Panc1 (cell line): ENCODE data around the gene OR6C1. TPM values are rescaled to one million over a fixed set of nuclear protein-coding genes. Genes with fewer than 3 reads are reported as not detected.
"Not testable (repeated sequence)": the region's sequence is repeated elsewhere in the genome, so short reads cannot be mapped to it uniquely, and the experiment has no call there.

Experiments
- ATAC-seq: fragments of 200-7000 bp; cut with Tn5 transposase; 2 replicates; pipeline ENCODE4 v1.9.1; 2020; ENCODE audit warnings: mild to moderate bottlenecking, moderate library complexity
- BruUV-seq: library from RNA; stranded (reverse); fragments of 400-500 nt; replicated peaks from 2 replicates; lab custom pipeline; 2021; lab: Mats Ljungman, UMichigan
- CTCF ChIA-PET: fragments of 300-600 bp; sonication (Branson Sonifier 250); formaldehyde crosslinking; loops from one replicate; lab custom pipeline; 2022; ENCODE audit warnings: antibody characterized with exemption; lab: Charles Lee
- POLR2A ChIA-PET: fragments of 300-600 bp; sonication (Branson Sonifier 250); formaldehyde crosslinking; loops from one replicate; lab custom pipeline; 2022; ENCODE audit warnings: antibody characterized with exemption; lab: Charles Lee
- DNase-seq: peaks from one replicate; pipeline ENCODE4 v3.0.0-alpha.2; 2010; ENCODE audit warnings: low read depth, low spot score
- H3K27ac ChIP-seq: 2 replicates; pipeline ENCODE4 v1.5.1; 2011; ENCODE audit warnings: mild to moderate bottlenecking, low read length, inconsistent platforms
- H3K27me3 ChIP-seq: fragments of 200-500 bp; sonication (Bioruptor generic); 2 replicates; pipeline ENCODE4 v1.6.0; 2014; ENCODE audit warnings: low read length, inconsistent platforms; ENCODE audit not compliant: control insufficient read depth, insufficient read depth
- H3K36me3 ChIP-seq: fragments of 200-500 bp; sonication (Bioruptor generic); 2 replicates; pipeline ENCODE4 v1.5.1; 2014; ENCODE audit warnings: inconsistent platforms, mild to moderate bottlenecking, low read length, moderate library complexity; ENCODE audit not compliant: control insufficient read depth, insufficient read depth
- H3K4me1 ChIP-seq: 2 replicates; pipeline ENCODE4 v1.5.1; 2011; ENCODE audit warnings: inconsistent platforms, mild to moderate bottlenecking, low read length, moderate library complexity; ENCODE audit not compliant: control insufficient read depth, insufficient read depth
- H3K4me3 ChIP-seq, 2 experiments: 2 replicates each; pipeline ENCODE4 v1.5.1; 2011 to 2012; ENCODE audit warnings: low read depth in 2 of 2, low read length in 2 of 2, mild to moderate bottlenecking in 2 of 2, inconsistent platforms in 1 of 2, moderate library complexity in 1 of 2
- H3K9me3 ChIP-seq: fragments of 200-500 bp; sonication (Bioruptor generic); 2 replicates; pipeline ENCODE4 v1.5.1; 2014; ENCODE audit warnings: low read depth, mild to moderate bottlenecking, inconsistent platforms, low read length, moderate library complexity; ENCODE audit not compliant: control insufficient read depth, insufficient read depth
- CTCF ChIP-seq: fragments of 450-650 bp; IDR thresholded peaks from 2 replicates; pipeline ENCODE4 v1.5.1; 2017; ENCODE audit warnings: mild to moderate bottlenecking
- POLR2AphosphoS5 ChIP-seq: IDR thresholded peaks from 2 replicates; pipeline ENCODE4 v1.6.1; 2012; ENCODE audit warnings: mild to moderate bottlenecking, low read depth, low read length, moderate library complexity
- SIN3A ChIP-seq: IDR thresholded peaks from 2 replicates; pipeline ENCODE4 v1.6.1; 2012; ENCODE audit warnings: low read depth, mild to moderate bottlenecking, low read length, moderate library complexity, borderline replicate concordance; ENCODE audit not compliant: insufficient read depth
- TCF7L2 ChIP-seq: IDR thresholded peaks from 2 replicates; pipeline ENCODE4 v1.6.1; 2011; ENCODE audit warnings: mild to moderate bottlenecking, low read depth, low read length, inconsistent platforms
- in situ Hi-C: cut with HindIII; loops from 2 replicates; pipeline ENCODE4 v1.10.0; 2016; ENCODE audit warnings: low sequenced_read_pairs, low pct_unique_long_range_greater_than_20kb
- intact Hi-C: fragments of 100-400 bp; cut with micrococcal nuclease; formaldehyde crosslinking; loops from one replicate; pipeline ENCODE4 v1.10.0; 2022; ENCODE audit not compliant: unreplicated experiment
- total RNA-seq: library from RNA; stranded (reverse); gene quantifications from one replicate; pipeline ENCODE4 v1.2.1, GENCODE V29; 2021; ENCODE audit not compliant: unreplicated experiment
- TF ChIP-seq, protein P1 (sequence below), 2 experiments: IDR thresholded peaks; 2 replicates each; pipeline ENCODE4 v1.6.1; 2011 to 2012; ENCODE audit warnings: low read depth in 2 of 2, control low read depth in 1 of 2, low read length in 1 of 2, mild to moderate bottlenecking in 1 of 2, moderate library complexity in 1 of 2; ENCODE audit not compliant: insufficient read depth in 1 of 2

Gene OR6C1
- total RNA-seq, 1 experiment from 2014 or later = not detected

DNA sequence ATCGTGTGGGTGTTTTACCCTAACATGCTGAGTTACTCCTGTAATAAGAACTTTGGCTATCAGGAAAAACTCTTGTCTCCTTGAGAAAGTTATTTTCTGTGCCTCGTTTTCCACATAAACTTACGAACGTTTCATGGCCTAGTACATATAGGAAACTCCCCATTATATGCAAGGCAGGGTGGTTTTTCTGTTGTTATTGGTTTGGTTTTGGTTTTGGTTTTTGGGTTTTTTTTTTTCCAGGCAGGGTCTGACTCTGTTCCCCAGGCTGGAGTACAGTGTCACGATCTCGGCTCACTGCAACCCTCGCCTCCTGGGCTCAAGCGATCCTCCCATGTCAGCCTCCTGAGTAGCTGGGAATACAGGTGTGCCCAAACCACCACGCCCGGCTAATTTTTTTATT, 21.9 kb downstream of the OR6C1 start:
- ChIA-PET POLR2A (no interaction called here), CTCF (no interaction called here)
- Histone ChIP-seq H3K9me3 (no peaks in the 10 kb centered on the region), H3K27ac (no peak overlapping the region), H3K4me3 (no peak overlapping the region), H3K4me1 (no peaks in the 10 kb centered on the region), H3K36me3 (no peaks in the 10 kb centered on the region), H3K27me3 (no peaks in the 10 kb centered on the region; the same call in 1 of the 2 replicates)
- intact Hi-C loops (no loop called here), in situ Hi-C loops (no loop called here)
- DNase-seq (no peak), ATAC-seq (no peak)
- no peak for TF ChIP-seq SIN3A
- BruUV-seq = no TSS peak

DNA sequence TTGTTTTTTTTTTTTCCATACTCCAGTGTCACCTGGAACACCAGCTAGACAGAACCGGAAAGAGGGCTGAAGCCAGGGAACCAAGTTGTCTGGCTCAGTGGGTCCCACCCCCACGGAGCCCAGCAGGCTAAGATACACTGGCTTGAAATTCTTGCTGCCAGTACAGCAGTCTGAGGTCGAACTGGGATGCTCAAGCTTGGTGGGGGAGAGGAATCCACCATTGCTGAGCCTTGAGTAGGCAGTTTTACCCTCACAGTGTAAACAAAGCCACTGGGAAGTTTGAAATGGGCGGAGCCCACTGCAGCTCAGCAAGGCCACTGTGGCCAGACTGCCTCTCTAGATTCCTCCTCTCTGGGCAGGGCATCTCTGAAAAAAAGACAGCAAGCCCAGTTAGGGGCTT, 41.2 kb downstream of the OR6C1 start:
- H3K9me3 ChIP-seq, H3K4me3 ChIP-seq, POLR2A ChIA-PET, H3K27ac ChIP-seq, ATAC-seq, BruUV-seq, H3K27me3 ChIP-seq, intact Hi-C loops, in situ Hi-C loops, DNase-seq, H3K36me3 ChIP-seq, CTCF ChIA-PET, H3K4me1 ChIP-seq: not testable (repeated sequence)

- Histone ChIP-seq H3K4me1 (no peaks in the 10 kb centered on the region), H3K4me3 (no peak within 1 kb of the TSS), H3K27ac (no peak within 1 kb of the TSS), H3K27me3 (no peaks in the 10 kb centered on the region), H3K9me3 (no peaks in the 10 kb centered on the region), H3K36me3 (no peaks in the 10 kb centered on the region)
- DNase-seq (no peak), ATAC-seq (no peak)
- no TSS peak for BruUV-seq
- intact Hi-C loops (no loop called here), in situ Hi-C loops (no loop called here)
- CTCF ChIA-PET = no interaction called here
- TF ChIP-seq TCF7L2 (no peak), CTCF (no peak), POLR2AphosphoS5 (no peak), SIN3A (no peak)
- TF ChIP-seq, protein P1, sequence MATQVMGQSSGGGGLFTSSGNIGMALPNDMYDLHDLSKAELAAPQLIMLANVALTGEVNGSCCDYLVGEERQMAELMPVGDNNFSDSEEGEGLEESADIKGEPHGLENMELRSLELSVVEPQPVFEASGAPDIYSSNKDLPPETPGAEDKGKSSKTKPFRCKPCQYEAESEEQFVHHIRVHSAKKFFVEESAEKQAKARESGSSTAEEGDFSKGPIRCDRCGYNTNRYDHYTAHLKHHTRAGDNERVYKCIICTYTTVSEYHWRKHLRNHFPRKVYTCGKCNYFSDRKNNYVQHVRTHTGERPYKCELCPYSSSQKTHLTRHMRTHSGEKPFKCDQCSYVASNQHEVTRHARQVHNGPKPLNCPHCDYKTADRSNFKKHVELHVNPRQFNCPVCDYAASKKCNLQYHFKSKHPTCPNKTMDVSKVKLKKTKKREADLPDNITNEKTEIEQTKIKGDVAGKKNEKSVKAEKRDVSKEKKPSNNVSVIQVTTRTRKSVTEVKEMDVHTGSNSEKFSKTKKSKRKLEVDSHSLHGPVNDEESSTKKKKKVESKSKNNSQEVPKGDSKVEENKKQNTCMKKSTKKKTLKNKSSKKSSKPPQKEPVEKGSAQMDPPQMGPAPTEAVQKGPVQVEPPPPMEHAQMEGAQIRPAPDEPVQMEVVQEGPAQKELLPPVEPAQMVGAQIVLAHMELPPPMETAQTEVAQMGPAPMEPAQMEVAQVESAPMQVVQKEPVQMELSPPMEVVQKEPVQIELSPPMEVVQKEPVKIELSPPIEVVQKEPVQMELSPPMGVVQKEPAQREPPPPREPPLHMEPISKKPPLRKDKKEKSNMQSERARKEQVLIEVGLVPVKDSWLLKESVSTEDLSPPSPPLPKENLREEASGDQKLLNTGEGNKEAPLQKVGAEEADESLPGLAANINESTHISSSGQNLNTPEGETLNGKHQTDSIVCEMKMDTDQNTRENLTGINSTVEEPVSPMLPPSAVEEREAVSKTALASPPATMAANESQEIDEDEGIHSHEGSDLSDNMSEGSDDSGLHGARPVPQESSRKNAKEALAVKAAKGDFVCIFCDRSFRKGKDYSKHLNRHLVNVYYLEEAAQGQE (IDR thresholded peaks at IDR 0.05; ENCODE audit: insufficient read depth in 1 of 2, low read depth in 2 of 2, low read length in 1 of 2) = no peak
- POLR2A ChIA-PET = interaction anchor here (0.6 kb wide), 1 partner anchor 230 kb away, joined by 3 read pairs; no protein-coding TSS in a partner anchor
Observed at GRCh38 chr12:55362675-55363074, 48.5 kb downstream of the OR6C1 start, which contains the start of gene OR6C75. Gene OR6C75 (plus strand): TSS chr12:55362975. CDS start chr12:55365111, 2,136 bp downstream.
